Measurements from ENCODE around the gene GRIP2.

DNA sequence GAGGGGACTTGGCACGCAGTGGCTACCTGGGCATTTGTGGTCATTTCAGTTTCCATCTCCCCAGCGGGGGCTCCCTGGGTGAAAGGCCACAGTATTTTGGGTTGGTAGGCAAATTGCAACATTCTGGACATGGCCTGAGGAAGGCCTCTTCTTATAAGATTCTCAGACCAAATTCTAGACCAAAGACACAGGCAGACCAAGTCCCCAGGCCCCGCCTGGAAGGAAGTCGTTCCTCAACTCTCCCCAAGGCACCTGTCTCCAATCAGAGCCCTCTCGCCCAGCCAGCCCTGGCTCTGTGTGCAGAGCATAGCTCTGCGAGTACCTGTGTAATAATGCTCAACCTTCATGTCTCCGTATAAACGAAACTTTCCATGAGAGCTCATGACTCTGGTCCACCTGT, 53.1 kb downstream of the GRIP2 start:
- no peak for TF ChIP-seq CTCF (IDR thresholded peaks at IDR 0.05)
- no peak for TF ChIP-seq POLR2A (IDR thresholded peaks at IDR 0.05)
